Measurements from ENCODE around the gene CORO2A. TPM values are rescaled to one million over a fixed set of nuclear protein-coding genes. Genes with fewer than 3 reads are reported as not detected.

CORO2A gene
- total and polyA plus RNA-seq, 8 donors, result 8.1 to 20.4 (median 9.3) TPM

- Histone ChIP-seq H3K36me3 (peaks cover 0 to 2% of the 10 kb centered on the region in 2 donors), H3K9me3 (no peaks in the 10 kb centered on the region), H3K27ac (no peak overlapping the region), H3K27me3 (peaks cover 0 to 4% of the 10 kb centered on the region in 2 donors), H3K4me1 (peaks cover 3 to 23% of the 10 kb centered on the region in 2 donors), H3K4me3 (peak overlapping the region in 1 of 2 donors; percentile 65)
- TF ChIP-seq, protein P1, sequence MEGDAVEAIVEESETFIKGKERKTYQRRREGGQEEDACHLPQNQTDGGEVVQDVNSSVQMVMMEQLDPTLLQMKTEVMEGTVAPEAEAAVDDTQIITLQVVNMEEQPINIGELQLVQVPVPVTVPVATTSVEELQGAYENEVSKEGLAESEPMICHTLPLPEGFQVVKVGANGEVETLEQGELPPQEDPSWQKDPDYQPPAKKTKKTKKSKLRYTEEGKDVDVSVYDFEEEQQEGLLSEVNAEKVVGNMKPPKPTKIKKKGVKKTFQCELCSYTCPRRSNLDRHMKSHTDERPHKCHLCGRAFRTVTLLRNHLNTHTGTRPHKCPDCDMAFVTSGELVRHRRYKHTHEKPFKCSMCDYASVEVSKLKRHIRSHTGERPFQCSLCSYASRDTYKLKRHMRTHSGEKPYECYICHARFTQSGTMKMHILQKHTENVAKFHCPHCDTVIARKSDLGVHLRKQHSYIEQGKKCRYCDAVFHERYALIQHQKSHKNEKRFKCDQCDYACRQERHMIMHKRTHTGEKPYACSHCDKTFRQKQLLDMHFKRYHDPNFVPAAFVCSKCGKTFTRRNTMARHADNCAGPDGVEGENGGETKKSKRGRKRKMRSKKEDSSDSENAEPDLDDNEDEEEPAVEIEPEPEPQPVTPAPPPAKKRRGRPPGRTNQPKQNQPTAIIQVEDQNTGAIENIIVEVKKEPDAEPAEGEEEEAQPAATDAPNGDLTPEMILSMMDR (IDR thresholded peaks at IDR 0.05), result no peak
- ATAC-seq, result no peak
- intact Hi-C loops (cut with DNase I), result no loop called here
- DNase-seq, result no peak
Observed at GRCh38 chr9:98191181-98191608, 1.2 kb downstream of the CORO2A start.

DNA sequence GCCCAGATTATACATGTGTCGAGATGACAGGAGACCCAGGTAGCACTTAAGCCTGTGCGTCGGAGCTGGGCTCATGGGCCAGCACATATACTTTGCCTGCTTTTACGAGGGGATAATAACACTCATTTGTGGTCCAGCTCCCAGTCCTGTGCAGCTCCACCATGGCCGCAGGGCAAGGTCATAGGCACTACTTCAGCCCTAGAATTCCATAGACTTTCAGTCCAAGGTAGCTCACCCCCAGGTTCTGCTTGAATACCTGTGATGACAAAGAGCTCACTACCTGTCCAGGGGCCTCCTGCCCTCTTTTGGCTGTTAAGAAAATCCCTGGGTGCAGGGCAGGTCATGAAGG is 1.7 kb downstream of the CORO2A start:
- DNase-seq, result no peak
- intact Hi-C loops (cut with DNase I), result no loop called here
- no peaks in the 10 kb centered on the region for H3K36me3 ChIP-seq
- no peak overlapping the region for H3K27ac ChIP-seq
- peaks cover 0 to 4% of the 10 kb centered on the region in 2 donors for H3K27me3 ChIP-seq
- H3K4me1 ChIP-seq, result peaks cover 3 to 27% of the 10 kb centered on the region in 2 donors
- TF ChIP-seq, protein P1 (IDR thresholded peaks at IDR 0.05), result no peak
- H3K4me3 ChIP-seq, result no peak overlapping the region
- no peaks in the 10 kb centered on the region for H3K9me3 ChIP-seq
- ATAC-seq, result no peak

GRCh38 chr9:98189412-98189811 is 3.0 kb downstream of the CORO2A start:
- no peak for DNase-seq
- Histone ChIP-seq H3K27ac (no peak overlapping the region), H3K36me3 (no peaks in the 10 kb centered on the region), H3K4me3 (no peak overlapping the region), H3K27me3 (peaks cover 0 to 4% of the 10 kb centered on the region in 2 donors), H3K9me3 (no peaks in the 10 kb centered on the region), H3K4me1 (peaks cover 3 to 33% of the 10 kb centered on the region in 2 donors)
- no peak for ATAC-seq
- intact Hi-C loops (cut with DNase I), result no loop called here
- TF ChIP-seq, protein P1 (IDR thresholded peaks at IDR 0.05), result no peak

DNA sequence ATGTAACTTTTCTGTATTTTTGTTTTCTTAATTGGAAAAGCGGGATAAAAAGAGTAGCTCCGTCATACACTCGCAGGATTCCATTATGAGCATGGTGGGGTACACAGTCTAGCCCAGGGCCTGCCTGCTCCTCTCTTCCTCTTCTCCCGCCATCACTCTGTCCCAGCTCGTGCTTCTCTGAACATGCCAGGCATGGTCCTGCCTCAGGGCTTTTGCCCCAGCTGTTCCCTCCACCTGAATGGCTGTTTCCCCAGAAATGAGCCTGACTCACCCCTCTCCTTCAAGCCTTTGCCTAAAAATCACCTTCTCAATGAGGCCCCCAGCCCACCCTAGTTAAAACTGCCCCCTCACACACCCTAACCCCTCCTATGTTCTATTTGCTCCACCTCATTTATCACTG is 4.5 kb downstream of the CORO2A start:
- no peak overlapping the region for H3K27ac ChIP-seq
- DNase-seq (no peak), ATAC-seq (no peak)
- no peaks in the 10 kb centered on the region for H3K9me3 ChIP-seq
- peaks cover 0 to 4% of the 10 kb centered on the region in 2 donors for H3K27me3 ChIP-seq
- H3K4me3 ChIP-seq, result no peak overlapping the region
- peaks cover 3 to 33% of the 10 kb centered on the region in 2 donors for H3K4me1 ChIP-seq
- intact Hi-C loops (cut with DNase I), result no loop called here
- TF ChIP-seq, protein P1 (IDR thresholded peaks at IDR 0.05), result no peak
- no peaks in the 10 kb centered on the region for H3K36me3 ChIP-seq

DNA sequence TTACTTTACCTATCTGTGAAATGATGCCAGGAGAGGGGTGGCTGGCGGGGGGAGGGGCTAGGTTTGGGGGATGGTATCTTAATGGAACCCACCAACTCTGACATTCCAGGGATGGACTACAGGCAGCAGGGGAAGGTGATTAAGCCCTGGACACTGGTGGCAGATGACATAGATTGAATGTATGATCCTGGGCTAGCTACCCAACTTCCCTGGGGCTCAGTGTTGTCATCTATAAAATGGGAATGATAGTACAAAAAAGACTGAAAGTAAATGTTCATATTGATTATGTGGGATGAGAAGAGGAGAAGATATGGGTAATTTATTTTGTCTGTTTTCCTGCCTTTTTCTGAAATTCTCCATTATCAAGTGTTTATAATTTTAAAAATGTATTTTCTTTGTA is 6.2 kb downstream of the CORO2A start:
- TF ChIP-seq, protein P1 (IDR thresholded peaks at IDR 0.05), result no peak
- ATAC-seq, result no peak
- intact Hi-C loops (cut with DNase I), result no loop called here

More for the DNA sequence above, 6.2 kb downstream of the CORO2A start:
- Histone ChIP-seq H3K27ac (no peak overlapping the region), H3K27me3 (no peaks in the 10 kb centered on the region), H3K4me1 (peaks cover 3 to 23% of the 10 kb centered on the region in 2 donors), H3K9me3 (no peaks in the 10 kb centered on the region), H3K4me3 (no peak overlapping the region), H3K36me3 (no peaks in the 10 kb centered on the region)
- no peak for DNase-seq
